ENCODE data around the gene CARD6.
"Not testable (repeated sequence)": the region's sequence is repeated elsewhere in the genome, so short reads cannot be mapped to it uniquely, and the experiment has no call there.

Gene CARD6

GRCh38 chr5:40866844-40867243 is 25.7 kb downstream of the CARD6 start:
- no peak for TF ChIP-seq CTCF (IDR thresholded peaks at IDR 0.05; ENCODE audit: low read depth, low read length)
- Histone ChIP-seq H3K4me3 (ENCODE audit: low read depth, low read length) (no peak overlapping the region), H3K36me3 (no peaks in the 10 kb centered on the region), H3K27ac (no peak overlapping the region), H3K27me3 (ENCODE audit: insufficient read depth, low read depth, severe bottlenecking) (no peaks in the 10 kb centered on the region), H3K9me3 (ENCODE audit: severe bottlenecking) (peaks cover 18% of the 10 kb centered on the region)
- DNase-seq: no peak

GRCh38 chr5:40869384-40869783 is 28.2 kb downstream of the CARD6 start:
- no peaks in the 10 kb centered on the region for H3K36me3 ChIP-seq
- H3K27ac ChIP-seq: no peak overlapping the region
- no peak for DNase-seq
- H3K4me3 ChIP-seq (ENCODE audit: low read depth, low read length): no peak overlapping the region
- H3K27me3 ChIP-seq (ENCODE audit: insufficient read depth, low read depth, severe bottlenecking): no peaks in the 10 kb centered on the region
- no peak for TF ChIP-seq CTCF (IDR thresholded peaks at IDR 0.05; ENCODE audit: low read depth, low read length)
- peaks cover 6% of the 10 kb centered on the region for H3K9me3 ChIP-seq (ENCODE audit: severe bottlenecking)

GRCh38 chr5:40871177-40871576 is 30.0 kb downstream of the CARD6 start:
- no peaks in the 10 kb centered on the region for H3K27me3 ChIP-seq (ENCODE audit: insufficient read depth, low read depth, severe bottlenecking)
- TF ChIP-seq CTCF (IDR thresholded peaks at IDR 0.05; ENCODE audit: low read depth, low read length): no peak
- H3K36me3 ChIP-seq: no peaks in the 10 kb centered on the region
- H3K27ac ChIP-seq: no peak overlapping the region
- H3K4me3 ChIP-seq (ENCODE audit: low read depth, low read length): no peak overlapping the region
- no peaks in the 10 kb centered on the region for H3K9me3 ChIP-seq (ENCODE audit: severe bottlenecking)
- no peak for DNase-seq

- not testable (repeated sequence) for H3K27ac ChIP-seq; H3K27me3 ChIP-seq (ENCODE audit: insufficient read depth, low read depth, severe bottlenecking); H3K36me3 ChIP-seq; H3K9me3 ChIP-seq (ENCODE audit: severe bottlenecking); DNase-seq; H3K4me3 ChIP-seq (ENCODE audit: low read depth, low read length)
Measured at GRCh38 chr5:40872253-40872652, 31.1 kb downstream of the CARD6 start.

- Histone ChIP-seq H3K27me3 (ENCODE audit: insufficient read depth, low read depth, severe bottlenecking) (no peaks in the 10 kb centered on the region), H3K27ac (no peak overlapping the region), H3K9me3 (ENCODE audit: severe bottlenecking) (no peaks in the 10 kb centered on the region), H3K4me3 (ENCODE audit: low read depth, low read length) (no peak overlapping the region), H3K36me3 (no peaks in the 10 kb centered on the region)
- no peak for TF ChIP-seq CTCF (IDR thresholded peaks at IDR 0.05; ENCODE audit: low read depth, low read length)
- no peak for DNase-seq
Measured at GRCh38 chr5:40873286-40873880, 32.2 kb downstream of the CARD6 start.

- Histone ChIP-seq H3K36me3 (no peaks in the 10 kb centered on the region), H3K27ac (no peak overlapping the region), H3K27me3 (ENCODE audit: insufficient read depth, low read depth, severe bottlenecking) (no peaks in the 10 kb centered on the region), H3K4me3 (ENCODE audit: low read depth, low read length) (no peak overlapping the region), H3K9me3 (ENCODE audit: severe bottlenecking) (no peaks in the 10 kb centered on the region)
- no peak for TF ChIP-seq CTCF (IDR thresholded peaks at IDR 0.05; ENCODE audit: low read depth, low read length)
- DNase-seq: no peak
Measured at GRCh38 chr5:40875958-40876357, 34.8 kb downstream of the CARD6 start.
